Keratinocyte (primary cell): ENCODE measurements around the gene RYR1. TPM values are rescaled to one million over a fixed set of nuclear protein-coding genes. Genes with fewer than 3 reads are reported as not detected.

Experiments
- DNase-seq: peaks from one replicate; pipeline ENCODE4 v3.0.0-alpha.2; 2011; ENCODE audit warnings: low read depth, missing footprints, low spot score
- FAIRE-seq: peaks from 2 replicates; lab custom pipeline; 2011; peaks lifted over from hg19 to GRCh38; lab: Jason Lieb, UNC
- H2AFZ ChIP-seq: 2 replicates; pipeline ENCODE4 v1.6.0; 2012; ENCODE audit warnings: low read length, control low read depth, inconsistent platforms; ENCODE audit not compliant: control insufficient read depth
- H3K27ac ChIP-seq: 2 replicates; pipeline ENCODE4 v1.5.1; 2011; ENCODE audit warnings: low read length; ENCODE audit not compliant: control insufficient read depth, insufficient read depth
- H3K27me3 ChIP-seq: 3 replicates; pipeline ENCODE4 v1.6.0; 2011; ENCODE audit warnings: low read length; ENCODE audit not compliant: control insufficient read depth, insufficient read depth; ENCODE audit errors: extremely low read depth
- H3K36me3 ChIP-seq, 2 experiments: 2 replicates in 1 of 2; 3 replicates in 1 of 2; pipeline ENCODE4 v1.5.1; 2011; ENCODE audit warnings: low read length in 2 of 2, mild to moderate bottlenecking in 1 of 2; ENCODE audit not compliant: control insufficient read depth in 2 of 2, insufficient read depth in 2 of 2; ENCODE audit errors: extremely low read depth in 1 of 2
- H3K4me1 ChIP-seq: 3 replicates; pipeline ENCODE4 v1.5.1; 2011; ENCODE audit warnings: low read length; ENCODE audit not compliant: control insufficient read depth, insufficient read depth; ENCODE audit errors: extremely low read depth
- H3K4me2 ChIP-seq: 3 replicates; pipeline ENCODE4 v1.6.0; 2011; ENCODE audit warnings: low read depth, low read length; ENCODE audit not compliant: control insufficient read depth, insufficient read depth; ENCODE audit errors: extremely low read depth
- H3K4me3 ChIP-seq, 3 experiments: fragments of 200-600 bp in 1 of 3; sonication (generic) in 1 of 3; 2 replicates in 2 of 3; 3 replicates in 1 of 3; pipeline ENCODE4 v1.5.1; 2011 to 2016; ENCODE audit warnings: low read length in 3 of 3, mild to moderate bottlenecking in 3 of 3, control low read depth in 2 of 3, inconsistent platforms in 1 of 3, low read depth in 1 of 3, mixed read lengths in 1 of 3, mixed run types in 1 of 3, moderate library complexity in 1 of 3; ENCODE audit not compliant: control insufficient read depth in 2 of 3, insufficient read depth in 2 of 3; ENCODE audit errors: extremely low read depth in 1 of 3
- H3K79me2 ChIP-seq: 2 replicates; pipeline ENCODE4 v1.6.0; 2012; ENCODE audit warnings: low read length; ENCODE audit not compliant: control insufficient read depth, insufficient read depth
- H3K9ac ChIP-seq: 3 replicates; pipeline ENCODE4 v1.6.0; 2011; ENCODE audit warnings: low read length; ENCODE audit not compliant: control insufficient read depth, insufficient read depth; ENCODE audit errors: extremely low read depth
- H3K9me1 ChIP-seq: 3 replicates; pipeline ENCODE4 v1.6.0; 2011; ENCODE audit warnings: low read length; ENCODE audit not compliant: control insufficient read depth, insufficient read depth; ENCODE audit errors: extremely low read depth
- H3K9me3 ChIP-seq: 2 replicates; pipeline ENCODE4 v1.5.1; 2012; ENCODE audit warnings: low read depth, low read length; ENCODE audit not compliant: control insufficient read depth
- H4K20me1 ChIP-seq: 3 replicates; pipeline ENCODE4 v1.6.0; 2011; ENCODE audit warnings: low read length; ENCODE audit not compliant: control insufficient read depth, insufficient read depth; ENCODE audit errors: extremely low read depth
- EZH2 ChIP-seq: IDR thresholded peaks from one replicate; pipeline ENCODE4 v1.6.1; 2012; ENCODE audit warnings: inconsistent platforms, mild to moderate bottlenecking, low read length, moderate library complexity
- dilution Hi-C: fragments of 300-500 bp; cut with MboI; formaldehyde crosslinking; loops from one replicate; pipeline ENCODE4 v1.7.0; 2020; ENCODE audit warnings: low sequenced_read_pairs; ENCODE audit not compliant: extremely low pct_ligation_motif_present
- polyA plus RNA-seq, 5 experiments: library from polyadenylated mRNA; depleted of rRNA in 3 of 5; stranded (reverse) in 3 of 5; stranded (forward) in 1 of 5; unstranded in 1 of 5; fragments of >200 nt; gene quantifications; 1 replicate in 1 of 5; 2 replicates in 3 of 5; 3 replicates in 1 of 5; pipeline versions ENCODE4 v1.2.1 to v1.2.3, GENCODE V29; 2011 to 2012; ENCODE audit warnings: missing spikeins in 2 of 5, low read depth in 1 of 5, low replicate concordance in 1 of 5
- TF ChIP-seq, protein P1 (sequence below), 3 experiments: IDR thresholded peaks in 1 of 3; conservative IDR thresholded peaks in 1 of 3; optimal IDR thresholded peaks in 1 of 3; 2 replicates in 2 of 3; 3 replicates in 1 of 3; pipeline versions ENCODE3 to v1.5.1; 2011; ENCODE audit warnings: low read length in 3 of 3, mild to moderate bottlenecking in 3 of 3, moderate library complexity in 2 of 3, control low read depth in 1 of 3, inconsistent platforms in 1 of 3; ENCODE audit not compliant: insufficient read depth in 2 of 3; ENCODE audit errors: extremely low read depth in 1 of 3

Gene RYR1
- polyA plus RNA-seq, 1 donor (not counting 4 experiments of a cell fraction or from before 2014, with no cell fraction given): 0.41 TPM

DNA sequence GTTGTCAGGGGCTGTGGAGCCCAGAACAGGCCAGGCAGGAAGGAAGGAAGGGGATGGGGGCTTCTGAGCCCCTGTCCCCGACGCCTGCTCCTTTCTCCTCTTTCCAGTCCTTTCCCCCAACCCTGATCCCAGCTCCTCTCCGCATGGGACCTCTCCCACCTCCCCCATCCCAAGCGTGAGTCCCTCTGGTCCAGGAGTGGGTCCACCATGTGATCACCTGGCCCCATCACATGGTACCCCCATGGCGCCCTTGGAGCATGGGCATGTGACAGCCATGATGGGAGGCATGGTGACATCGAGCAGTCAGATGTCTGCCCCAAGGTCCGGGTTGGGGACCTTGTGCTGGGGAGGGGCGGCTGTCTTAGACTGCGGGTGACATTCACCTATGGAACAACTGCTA lies 9.2 kb downstream of the RYR1 start:
- FAIRE-seq: no peak

DNA sequence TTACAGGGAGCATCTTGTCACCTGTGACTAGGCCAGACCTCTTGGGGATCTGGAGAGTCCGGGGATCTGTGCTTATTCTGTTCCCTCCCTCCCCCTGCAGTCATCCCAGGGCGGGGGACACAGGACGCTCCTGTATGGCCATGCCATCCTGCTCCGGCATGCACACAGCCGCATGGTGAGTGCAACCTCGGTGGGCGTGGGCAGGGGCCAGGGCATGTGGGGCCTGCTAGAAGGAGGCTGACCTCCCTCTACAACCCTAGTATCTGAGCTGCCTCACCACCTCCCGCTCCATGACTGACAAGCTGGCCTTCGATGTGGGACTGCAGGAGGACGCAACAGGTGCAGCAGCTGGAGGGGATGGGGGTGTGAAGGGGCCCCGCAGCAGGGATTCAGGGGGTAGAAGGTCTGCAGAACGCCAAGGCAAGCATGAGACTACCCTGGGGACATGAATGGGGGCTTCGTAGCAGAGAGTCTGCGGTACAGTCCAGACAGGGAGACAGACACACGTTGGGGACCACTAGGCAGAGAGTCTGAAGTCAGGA lies 10.0 kb downstream of the RYR1 start:
- no peaks in the 10 kb centered on the region for H3K27me3 ChIP-seq
- no peaks in the 10 kb centered on the region for H3K9me1 ChIP-seq
- H3K4me3 ChIP-seq: no peak overlapping the region
- H3K4me1 ChIP-seq: no peaks in the 10 kb centered on the region
- dilution Hi-C loops: no loop called here
- TF ChIP-seq, protein P1, sequence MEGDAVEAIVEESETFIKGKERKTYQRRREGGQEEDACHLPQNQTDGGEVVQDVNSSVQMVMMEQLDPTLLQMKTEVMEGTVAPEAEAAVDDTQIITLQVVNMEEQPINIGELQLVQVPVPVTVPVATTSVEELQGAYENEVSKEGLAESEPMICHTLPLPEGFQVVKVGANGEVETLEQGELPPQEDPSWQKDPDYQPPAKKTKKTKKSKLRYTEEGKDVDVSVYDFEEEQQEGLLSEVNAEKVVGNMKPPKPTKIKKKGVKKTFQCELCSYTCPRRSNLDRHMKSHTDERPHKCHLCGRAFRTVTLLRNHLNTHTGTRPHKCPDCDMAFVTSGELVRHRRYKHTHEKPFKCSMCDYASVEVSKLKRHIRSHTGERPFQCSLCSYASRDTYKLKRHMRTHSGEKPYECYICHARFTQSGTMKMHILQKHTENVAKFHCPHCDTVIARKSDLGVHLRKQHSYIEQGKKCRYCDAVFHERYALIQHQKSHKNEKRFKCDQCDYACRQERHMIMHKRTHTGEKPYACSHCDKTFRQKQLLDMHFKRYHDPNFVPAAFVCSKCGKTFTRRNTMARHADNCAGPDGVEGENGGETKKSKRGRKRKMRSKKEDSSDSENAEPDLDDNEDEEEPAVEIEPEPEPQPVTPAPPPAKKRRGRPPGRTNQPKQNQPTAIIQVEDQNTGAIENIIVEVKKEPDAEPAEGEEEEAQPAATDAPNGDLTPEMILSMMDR (optimal IDR thresholded peaks at IDR 0.05 in 1 of 3, IDR thresholded peaks at IDR 0.05 in 1 of 3, conservative IDR thresholded peaks at IDR 0.05 in 1 of 3; ENCODE audit: extremely low read depth in 1 of 3, insufficient read depth in 2 of 3, low read length in 3 of 3): no peak
- TF ChIP-seq EZH2: no peak
- H3K9ac ChIP-seq: no peak overlapping the region
- FAIRE-seq (no peak), DNase-seq (no peak)
- H3K79me2 ChIP-seq: no peaks in the 10 kb centered on the region
- no peak overlapping the region for H3K4me2 ChIP-seq
- no peak overlapping the region for H2AFZ ChIP-seq
- no peak overlapping the region for H3K27ac ChIP-seq
- no peaks in the 10 kb centered on the region for H4K20me1 ChIP-seq
- H3K36me3 ChIP-seq: no peaks in the 10 kb centered on the region
- no peaks in the 10 kb centered on the region for H3K9me3 ChIP-seq

More for the DNA sequence above, 9.2 kb downstream of the RYR1 start:
- dilution Hi-C loops: no loop called here
- no peak for TF ChIP-seq EZH2
- TF ChIP-seq, protein P1 (optimal IDR thresholded peaks at IDR 0.05 in 1 of 3, IDR thresholded peaks at IDR 0.05 in 1 of 3, conservative IDR thresholded peaks at IDR 0.05 in 1 of 3; ENCODE audit: extremely low read depth in 1 of 3, insufficient read depth in 2 of 3, low read length in 3 of 3): no peak
- DNase-seq: no peak
- Histone ChIP-seq H2AFZ (no peak overlapping the region), H3K9me1 (no peaks in the 10 kb centered on the region), H3K4me1 (no peaks in the 10 kb centered on the region), H3K9ac (no peak overlapping the region), H3K27ac (no peak overlapping the region), H3K9me3 (no peaks in the 10 kb centered on the region), H3K27me3 (no peaks in the 10 kb centered on the region), H3K79me2 (no peaks in the 10 kb centered on the region), H3K36me3 (no peaks in the 10 kb centered on the region), H3K4me3 (no peak overlapping the region), H3K4me2 (no peak overlapping the region), H4K20me1 (no peaks in the 10 kb centered on the region)
